GM03348 (cell line): ENCODE results near the gene NGB.

Source experiments
- DNase-seq: peaks from one replicate; pipeline ENCODE4 v3.0.0; 2012; ENCODE audit warnings: low spot score

NGB gene

DNA sequence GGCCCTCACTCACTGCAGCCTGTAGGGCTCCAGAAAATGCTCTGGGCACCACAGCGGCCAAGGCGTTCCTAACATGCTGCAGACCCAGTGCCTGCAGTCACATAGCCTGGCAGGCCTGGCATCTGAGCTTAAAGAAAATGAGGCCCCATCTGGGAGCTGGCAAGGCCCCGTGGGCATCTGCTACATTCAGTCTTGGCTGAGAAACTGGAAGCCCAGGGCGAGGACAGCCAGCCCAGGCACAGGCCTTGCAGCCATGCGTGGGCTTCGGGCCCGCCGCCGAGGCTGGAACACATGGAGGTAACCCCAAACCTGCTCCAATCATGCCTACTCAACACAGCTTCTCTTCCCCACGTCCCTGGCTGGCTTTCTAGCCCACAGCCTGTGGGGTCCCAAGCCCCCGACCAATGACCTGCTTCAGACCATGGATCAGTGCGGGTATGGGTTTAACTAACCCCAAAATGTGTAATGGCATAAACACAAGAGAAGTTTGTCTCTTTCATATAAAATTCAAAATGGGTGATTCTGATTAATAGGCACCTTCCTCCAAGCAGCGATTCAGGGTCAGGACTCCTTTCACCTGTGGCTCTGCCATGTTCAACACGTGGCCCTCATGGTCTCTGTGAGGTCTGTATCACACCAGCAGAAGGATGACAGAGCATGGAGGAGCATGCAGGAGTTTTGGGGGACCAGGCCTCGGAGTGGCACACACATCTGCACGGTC, 6.4 kb downstream of the NGB start:
- DNase-seq = no peak

DNA sequence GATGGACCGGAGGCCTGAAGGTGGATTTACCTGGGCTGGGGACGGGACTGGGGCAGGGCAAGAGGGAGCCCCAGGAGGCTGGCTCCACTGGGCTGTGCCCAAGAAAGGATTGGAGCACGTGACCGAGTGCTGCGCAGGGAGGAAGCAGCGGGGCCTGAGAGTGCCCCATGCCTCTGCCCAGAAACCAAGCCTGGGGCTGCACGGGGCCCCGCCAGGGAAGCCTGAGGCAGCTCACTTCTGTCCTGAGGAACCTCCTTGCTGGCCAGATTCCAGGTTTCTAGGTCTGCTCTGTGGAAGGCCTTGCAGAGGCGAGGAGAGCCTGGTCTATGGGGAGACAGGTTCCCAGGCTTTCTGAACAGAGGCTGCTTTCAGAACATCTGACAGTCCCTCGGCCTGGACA, 10.4 kb downstream of the NGB start:
- DNase-seq = no peak

DNA sequence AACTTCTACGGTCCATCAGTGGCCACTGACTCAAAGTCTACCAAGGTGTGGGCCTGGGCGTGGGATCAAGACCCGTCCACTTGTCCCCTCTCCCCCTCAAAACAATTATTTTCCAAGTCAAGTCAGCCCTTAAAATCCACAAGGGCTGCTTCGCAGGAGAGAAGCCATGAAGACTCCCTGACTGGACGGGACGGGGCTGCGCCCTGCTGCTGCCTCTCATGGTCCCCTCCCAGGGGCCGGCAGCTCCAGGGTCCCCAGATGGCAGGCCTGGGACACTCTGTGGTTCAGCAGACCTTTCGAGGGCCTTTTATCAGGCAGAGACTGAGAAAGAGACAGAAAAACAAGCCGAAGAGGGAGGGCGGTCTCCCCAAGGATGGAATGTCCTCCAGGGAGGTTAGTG, 10.8 kb downstream of the NGB start:
- no peak for DNase-seq

DNA sequence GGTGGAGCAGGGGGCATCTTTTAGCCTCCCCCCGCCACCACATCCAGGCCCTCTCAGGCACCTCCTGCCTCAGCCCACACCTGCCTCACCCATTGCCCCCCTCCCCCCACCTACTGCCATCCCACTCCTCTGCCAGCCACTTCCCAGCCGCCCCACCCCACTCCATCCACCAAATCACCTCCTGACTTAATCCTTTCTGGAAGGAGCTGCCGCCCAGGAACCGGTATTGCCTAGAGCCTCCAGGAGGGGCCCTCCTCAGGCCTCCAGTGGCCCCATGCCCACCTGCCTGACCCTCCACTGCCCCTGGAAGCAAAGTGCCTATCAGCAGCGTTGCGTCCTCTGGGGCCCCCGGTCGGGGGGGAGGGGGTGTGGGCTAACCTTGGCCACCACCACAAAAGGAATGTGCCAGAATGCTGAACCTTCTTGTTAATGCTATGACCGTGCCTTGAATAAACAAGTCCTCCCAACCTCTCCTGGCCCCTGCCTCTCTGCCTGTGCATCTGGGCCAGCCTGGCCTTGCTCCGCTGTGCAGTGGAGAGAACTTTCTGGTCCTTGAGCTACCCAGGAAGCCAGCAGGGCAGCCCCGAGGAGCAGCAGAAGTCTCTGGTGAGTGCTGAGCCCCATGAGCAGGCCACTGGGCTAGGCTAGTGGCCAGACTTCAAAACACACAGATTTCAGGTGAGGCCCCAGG, 11.8 kb downstream of the NGB start:
- no peak for DNase-seq

DNA sequence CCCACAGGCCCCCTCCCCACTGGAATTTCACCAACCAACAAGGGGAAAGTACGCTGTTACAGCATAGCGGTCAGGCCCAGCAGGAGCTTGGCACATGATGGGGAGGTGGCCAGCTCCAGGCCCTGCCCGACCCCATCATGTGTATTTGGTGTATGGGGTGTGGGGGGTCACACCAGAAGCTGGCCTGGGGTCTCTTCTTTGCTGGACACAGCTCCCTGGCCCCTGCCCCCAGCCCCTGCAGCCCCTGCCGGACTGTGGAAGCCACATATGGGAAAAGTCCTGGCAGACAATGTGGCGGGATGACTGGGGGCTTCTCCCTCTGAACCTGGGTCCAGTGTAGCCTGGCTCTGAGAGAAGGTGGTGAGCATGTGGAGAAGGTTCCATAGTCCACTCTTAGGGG, 12.4 kb downstream of the NGB start:
- no peak for DNase-seq

DNA sequence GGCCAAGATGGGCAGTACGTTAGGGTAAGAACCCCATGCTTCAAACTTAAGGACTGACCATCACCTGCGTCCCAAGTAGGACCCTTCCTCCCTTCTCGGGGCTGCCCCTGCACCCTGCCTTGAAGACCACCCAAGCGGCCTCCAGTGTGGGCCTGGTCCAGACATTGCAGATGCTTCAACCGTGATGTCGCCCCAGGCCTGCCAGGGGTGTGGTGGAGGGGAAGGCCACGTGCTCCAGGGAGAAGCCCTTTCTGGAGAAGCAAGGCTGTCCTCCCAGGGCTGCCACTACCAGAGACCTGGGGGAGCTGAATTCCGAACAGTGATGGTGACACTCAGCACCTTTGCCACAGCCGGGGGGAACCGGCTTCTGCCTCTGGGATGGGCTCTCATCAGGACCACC, 13.3 kb downstream of the NGB start:
- DNase-seq = no peak

DNA sequence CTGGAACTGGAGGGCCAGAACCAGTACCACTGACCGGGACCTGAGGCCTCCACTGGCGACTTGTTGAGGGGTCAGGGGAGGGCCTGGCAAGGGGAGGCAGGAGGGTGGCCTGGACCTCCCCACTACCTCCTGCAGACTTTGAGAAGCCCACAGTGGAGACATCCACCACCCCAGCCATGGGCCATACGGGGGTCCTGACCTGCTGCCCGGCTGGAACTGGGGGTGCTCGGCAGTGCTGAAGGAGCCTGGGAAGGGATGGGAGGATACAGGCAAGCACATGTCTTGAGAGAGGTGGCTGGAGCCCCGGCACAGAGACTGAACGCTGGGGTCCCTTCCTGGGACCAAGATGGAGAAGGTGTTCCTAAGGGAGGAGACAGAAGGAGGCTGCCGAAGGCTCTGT, 14.3 kb downstream of the NGB start:
- no peak for DNase-seq

DNA sequence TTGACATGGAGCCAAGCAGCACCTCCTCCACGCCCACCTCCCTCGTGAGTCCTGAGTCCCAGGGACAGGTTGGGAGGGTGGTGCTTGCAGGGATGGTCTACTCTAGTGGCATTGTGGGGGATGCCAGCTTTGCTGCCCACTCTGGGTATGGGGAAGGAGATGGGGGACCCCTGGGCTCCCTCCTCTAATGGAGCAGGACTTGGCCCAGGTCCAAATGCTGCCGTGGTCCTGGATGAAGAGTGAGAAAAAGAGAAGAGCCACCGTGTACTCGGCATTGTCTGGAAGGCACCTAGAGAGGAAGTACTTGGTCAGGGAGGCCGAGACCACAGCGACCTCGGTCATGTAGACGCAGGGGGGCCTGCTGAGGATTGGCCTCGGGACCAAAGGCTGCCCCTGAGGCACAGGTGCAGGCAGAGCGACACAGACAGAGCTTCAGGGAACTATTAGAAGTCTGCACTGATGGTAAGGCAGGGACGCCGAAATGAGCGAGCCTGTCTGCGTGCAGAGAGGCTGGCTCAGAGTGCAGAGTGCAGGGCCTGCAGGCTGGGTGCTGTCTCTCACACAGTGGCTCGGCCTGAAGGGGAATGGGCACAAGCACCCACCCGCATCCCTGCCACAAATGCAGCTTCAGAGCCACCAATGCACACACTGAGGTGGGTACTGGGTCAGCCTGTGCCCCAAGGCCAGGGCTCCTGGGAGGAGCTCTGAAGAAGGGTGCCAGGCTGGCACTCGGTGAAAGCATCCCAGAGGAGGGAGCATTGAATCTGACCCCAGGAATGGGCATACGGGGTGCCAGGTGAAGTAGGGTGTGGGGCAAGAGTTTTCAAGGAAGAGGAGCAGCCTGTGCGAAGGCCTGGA, 17.4 kb downstream of the NGB start:
- DNase-seq = no peak

DNA sequence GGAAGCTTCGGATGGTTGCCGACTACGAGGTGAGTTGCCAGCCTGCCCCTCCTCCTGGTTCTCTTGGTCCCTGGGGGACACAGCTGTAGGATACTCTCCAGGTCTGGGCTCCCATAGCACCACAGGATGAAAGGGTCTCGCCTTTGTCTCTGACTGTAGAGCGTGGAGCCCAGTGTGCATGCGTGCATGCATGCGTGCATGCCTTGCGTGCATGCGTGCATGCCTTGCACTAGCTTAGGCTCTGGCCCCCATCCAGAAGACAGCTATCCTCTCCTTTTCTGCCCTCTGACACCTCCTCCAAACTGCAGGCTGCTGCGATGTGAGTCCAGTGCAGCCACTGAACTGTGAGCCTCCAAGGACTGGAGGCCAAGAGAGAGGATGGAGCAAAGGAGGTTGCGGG, 19.1 kb downstream of the NGB start:
- DNase-seq = no peak

DNA sequence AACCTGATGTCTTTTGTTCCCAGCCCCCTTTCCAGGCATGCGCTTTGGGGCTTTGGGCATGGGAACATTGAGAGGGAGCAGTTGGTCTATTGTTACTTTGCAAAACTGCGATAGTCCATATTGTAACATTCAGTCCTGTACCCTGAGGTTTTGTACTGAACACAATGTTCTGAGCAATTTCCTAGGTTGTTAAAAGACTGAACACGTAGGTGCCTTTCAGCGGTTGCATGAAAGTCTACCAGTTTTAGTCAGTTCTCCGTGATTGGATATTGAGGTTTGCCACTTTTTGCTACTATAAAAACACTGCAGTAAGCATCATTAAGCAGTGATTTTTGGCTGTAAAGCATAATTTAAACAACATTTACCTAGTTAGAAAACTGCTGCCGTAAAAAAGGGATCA, 20.1 kb downstream of the NGB start:
- no peak for DNase-seq

DNA sequence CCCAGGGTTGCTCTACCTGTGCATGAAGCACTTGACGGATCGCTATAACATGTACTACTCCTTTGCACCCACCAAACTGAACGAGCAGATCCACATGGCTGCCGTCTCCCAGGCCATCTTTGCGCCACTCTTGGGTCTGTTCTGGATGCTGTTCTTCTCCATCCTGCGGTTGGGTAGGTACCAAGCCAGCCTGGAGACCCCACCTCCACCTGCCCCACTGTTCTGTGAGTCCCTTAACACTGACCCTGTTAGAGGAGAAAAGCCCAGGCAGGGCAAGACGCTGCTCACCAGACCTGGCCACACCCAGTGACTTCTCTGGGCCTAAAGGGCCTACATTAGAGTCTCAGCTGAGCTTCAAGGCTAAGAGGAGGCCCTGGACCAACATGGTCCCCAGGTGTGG, 21.7 kb downstream of the NGB start:
- DNase-seq = no peak

DNA sequence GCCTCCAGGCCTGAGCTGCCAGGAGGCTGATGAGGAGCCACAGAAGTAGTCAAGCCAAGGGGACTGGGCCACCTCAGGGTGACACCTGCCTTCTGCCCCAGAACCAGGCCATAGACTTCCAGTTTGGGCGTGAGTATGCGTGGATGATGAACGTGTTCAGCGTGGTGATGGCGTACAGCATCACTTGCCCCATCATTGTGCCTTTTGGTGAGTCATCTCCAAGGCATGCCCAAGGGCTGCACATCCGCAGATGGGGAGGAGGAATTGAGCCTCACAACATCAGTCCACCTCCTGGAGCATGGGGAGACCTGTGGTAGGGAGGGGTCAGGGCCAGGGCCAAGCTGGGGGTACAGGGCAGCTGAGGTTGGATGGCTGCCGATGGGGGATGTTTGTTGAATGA, 22.3 kb downstream of the NGB start:
- no peak for DNase-seq

DNA sequence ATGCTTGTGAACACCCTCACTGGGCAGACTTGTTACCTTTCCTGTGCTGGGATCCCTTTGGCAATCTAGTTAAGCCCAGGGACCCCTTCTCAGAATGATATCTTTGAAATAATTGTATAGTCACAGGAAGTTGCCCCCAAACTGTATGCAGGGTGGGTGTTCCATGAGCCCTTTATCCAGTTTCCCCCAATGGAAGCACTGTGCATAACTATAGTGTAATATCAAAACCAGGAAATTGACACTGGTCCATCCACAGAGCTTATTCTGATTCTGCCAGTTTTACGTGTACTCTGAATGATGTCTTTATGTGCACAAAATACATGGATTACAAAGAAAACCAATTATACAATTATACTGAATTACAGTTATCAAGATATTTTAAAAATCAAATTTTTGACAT, 24.2 kb downstream of the NGB start:
- no peak for DNase-seq

DNA sequence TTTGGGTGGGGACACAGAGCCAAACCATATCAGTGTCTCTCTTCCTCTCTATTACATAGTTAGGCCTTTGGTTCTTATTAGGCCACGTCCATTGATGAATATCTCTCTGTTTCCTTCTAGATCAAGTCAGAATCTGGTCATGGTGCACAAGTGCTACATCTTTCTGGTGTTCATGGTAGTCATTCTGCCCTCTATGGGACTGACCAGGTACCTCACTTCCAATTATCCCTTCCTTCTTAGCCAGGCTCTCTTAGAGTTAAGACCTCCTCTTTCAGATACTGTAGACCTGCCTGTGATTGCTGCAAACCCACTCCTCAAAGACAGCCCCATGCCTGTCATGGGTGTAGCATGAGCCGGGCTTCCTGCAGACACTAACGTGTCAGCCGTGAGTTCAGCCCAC, 25.2 kb downstream of the NGB start:
- DNase-seq = no peak

DNA sequence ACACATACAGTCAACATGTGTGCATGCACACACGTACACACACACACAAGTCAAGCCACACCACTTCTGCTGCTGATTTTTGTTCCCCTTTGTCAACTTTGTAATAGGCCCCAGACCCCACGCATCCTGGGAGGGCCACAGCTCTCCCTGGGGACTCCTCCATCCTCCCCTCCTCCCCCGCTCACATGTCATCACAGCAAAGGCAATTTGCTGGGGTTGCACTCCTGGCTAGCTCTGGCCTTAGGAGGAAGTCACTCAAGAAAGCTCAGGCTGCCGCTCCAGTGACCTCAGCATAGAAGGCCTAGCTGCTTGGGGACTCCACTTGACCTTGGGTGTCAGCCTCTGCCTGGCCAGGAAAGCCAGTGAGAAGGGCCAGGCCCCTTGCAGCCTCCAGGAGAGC, 27.2 kb downstream of the NGB start:
- DNase-seq = no peak

DNA sequence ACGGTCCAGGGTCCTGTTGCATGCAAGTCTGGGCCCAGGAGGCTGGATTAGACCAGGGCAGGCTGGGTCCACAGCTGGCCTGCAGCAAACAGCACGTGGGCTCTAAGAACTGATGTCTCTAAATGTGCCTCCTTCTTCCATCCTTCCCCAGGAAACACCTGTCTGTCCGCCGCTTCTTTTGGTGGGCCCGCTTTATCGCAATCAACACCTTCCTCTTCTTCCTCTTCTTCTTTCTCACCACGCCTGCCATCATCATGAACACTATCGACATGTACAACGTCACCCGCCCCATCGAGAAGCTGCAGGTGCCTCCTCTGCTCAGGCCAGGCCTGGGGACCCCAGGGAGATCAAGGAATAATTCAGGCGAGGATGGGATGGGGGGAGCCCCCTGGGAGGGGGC, 28.3 kb downstream of the NGB start:
- no peak for DNase-seq

DNA sequence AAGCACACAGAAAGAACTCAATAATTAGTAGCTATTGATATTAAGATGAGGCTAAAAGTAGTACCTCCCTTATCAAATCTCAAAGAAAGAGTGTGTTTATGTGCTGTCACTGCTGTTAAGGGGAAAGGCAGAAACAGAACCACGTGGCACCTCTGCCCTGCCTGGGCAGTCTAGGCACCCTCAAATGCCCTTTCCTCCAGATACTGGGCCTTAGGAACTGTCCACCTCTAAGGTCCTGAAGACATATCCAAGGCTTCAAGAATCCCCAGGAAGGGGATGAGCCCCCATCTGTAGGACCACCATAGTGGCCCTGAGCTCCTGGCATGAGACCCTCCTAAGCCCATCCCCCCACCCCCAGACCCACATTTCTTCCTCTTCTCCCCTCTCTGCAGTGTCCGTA, 29.1 kb downstream of the NGB start:
- DNase-seq = no peak

DNA sequence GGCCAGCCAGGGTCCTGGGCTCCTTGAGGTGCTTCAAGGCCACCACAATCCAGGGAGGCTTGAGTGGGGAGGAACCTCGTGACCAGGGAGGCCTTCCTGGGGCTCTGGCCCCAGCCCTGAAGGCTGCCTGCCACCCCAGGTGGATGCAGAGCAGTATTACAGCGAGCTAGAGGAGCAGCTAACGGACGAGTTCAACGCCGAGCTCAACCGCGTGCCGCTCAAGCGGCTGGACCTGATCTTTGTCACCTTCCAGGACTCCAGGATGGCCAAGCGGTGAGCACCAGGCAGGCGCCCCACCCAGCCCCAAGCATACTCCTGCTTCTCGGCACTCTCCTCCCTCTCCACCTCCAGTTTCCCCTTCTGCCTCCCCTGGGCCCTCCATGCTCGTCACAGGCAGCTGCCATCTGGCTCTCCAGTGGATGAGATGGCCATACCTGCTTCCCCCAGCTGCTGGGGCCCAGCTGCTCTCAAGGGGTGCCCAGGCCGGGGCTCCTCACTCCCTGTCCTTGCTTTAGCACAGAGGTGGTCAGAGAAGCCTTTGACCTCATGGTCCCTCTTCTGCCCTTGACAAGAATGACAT, 30.6 kb downstream of the NGB start:
- no peak for DNase-seq

DNA sequence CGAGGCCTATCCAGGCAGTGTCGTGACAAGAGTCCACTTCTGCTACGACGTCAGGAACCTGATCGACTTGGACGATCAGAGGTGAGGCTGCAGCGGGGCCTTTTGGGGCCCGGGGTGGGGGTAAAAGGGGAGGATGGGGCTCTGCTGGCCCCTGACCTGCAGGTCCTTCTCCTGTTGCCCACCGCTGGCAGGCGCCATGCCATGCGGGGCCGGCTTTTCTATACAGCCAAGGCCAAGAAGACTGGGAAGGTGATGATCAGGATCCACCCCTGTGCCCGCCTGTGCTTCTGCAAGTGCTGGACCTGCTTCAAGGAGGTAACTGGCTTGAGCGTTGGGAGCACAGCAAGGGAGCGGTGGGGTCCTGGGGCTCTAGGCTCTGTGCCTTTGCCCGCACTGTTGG, 31.6 kb downstream of the NGB start:
- no peak for DNase-seq

DNA sequence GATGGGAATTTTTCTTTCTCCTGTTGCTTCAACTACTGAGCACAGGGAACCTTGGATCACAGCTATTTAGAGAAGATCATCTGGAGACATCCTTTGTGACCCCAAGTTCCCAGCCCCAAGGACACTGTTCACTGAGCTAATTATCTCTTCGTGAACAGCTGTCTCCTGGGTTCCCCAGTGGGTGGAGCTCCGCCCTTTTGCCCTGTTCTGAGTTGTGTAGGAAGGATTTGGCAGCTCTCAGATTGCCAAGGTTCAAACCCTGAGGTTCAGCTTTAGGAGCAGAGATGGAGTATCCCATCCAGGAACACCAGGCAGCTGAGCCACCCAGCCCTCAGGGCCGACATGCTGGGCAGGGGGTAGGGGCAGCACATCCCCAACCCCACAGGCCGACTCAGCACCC, 32.0 kb downstream of the NGB start:
- no peak for DNase-seq

DNA sequence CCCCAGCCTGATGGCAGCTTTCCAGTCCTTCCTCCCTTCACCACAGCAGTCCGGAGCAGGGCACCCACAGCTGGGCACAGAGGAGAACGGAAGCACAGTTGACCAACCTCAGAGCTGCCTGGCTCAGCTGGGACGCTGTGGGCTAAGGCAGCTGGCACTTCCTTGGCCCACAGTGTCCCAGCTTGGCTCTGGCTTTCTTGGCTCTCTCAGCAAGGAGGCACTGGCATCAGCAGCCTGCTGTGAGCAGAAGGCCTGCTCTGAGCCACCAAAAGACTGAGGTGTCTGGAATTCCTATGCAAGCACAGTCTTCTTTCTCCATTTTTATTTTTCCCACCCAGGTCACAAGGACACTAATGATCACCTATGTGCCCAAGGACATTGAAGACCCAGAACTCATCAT, 32.6 kb downstream of the NGB start:
- no peak for DNase-seq

DNA sequence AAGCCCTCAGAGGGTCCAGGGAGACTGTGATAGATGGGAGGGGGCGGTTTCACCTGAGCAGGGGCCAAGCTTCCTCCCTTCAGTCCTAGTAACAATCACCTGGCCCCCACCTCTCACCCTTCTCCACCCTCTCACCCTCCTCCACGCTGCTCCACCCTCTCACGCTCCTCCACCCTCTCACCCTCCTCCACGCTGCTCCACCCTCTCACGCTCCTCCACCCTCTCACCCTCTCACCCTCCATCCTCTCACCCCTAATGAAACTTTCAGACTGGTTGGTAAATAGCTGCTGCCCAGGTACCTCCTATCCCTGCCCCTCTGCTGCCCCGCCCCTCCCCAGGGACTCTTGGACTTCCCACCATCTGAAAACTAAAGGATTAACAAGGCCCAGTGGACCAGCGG, 34.2 kb downstream of the NGB start:
- no peak for DNase-seq

DNA sequence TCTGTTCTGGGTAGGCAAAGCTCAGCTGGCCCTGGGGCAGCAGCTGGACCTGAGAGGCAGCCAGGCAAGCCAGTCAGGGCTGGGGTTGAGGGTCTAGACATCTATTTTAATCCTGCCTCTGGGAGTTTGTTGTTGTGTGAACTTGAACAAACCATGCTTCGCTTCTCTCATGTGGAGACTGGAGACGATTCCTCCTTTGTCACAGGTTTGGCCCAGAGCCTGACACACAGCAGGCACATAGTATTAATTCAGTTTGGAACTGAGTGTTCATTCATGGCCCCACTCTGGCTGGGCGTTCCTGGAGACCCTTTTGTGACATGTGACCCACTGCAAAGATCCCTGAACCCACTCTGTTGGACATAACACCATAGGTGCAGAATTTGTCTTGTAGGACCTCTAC, 39.3 kb downstream of the NGB start:
- no peak for DNase-seq
